Measurements from ENCODE around the gene SLC44A4.

GRCh38 chr6:31862344-31863235 lies 16.2 kb downstream of the SLC44A4 start, which contains the start of gene NEU1:
- TF ChIP-seq CTCF (IDR thresholded peaks at IDR 0.05; ENCODE audit: insufficient read depth, low read depth, low read length) (no peak), EZH2 (IDR thresholded peaks at IDR 0.05; ENCODE audit: insufficient read depth, low read length) (no peak)

Data from astrocyte (in vitro differentiated cells and primary cell).